ENCODE results near the gene KRT71.

The KRT71 gene

GRCh38 chr12:52495389-52495788, 57.6 kb downstream of the KRT71 start:
- no peak for DNase-seq (ENCODE audit: low spot score)

GRCh38 chr12:52494518-52494917, 58.4 kb downstream of the KRT71 start:
- no peak for DNase-seq (ENCODE audit: low spot score)

- DNase-seq (ENCODE audit: low spot score) = no peak
Observed at GRCh38 chr12:52494100-52494499, 58.8 kb downstream of the KRT71 start.
